Heart right ventricle (tissue), 16 donors: ENCODE measurements around the gene NANP. TPM values are rescaled to one million over a fixed set of nuclear protein-coding genes. Genes with fewer than 3 reads are reported as not detected.
"Not testable (repeated sequence)": the region's sequence is repeated elsewhere in the genome, so short reads cannot be mapped to it uniquely, and the experiment has no call there.

Experiments used
- ATAC-seq, 8 donors: fragments of 200-7000 bp; cut with Tn5 transposase; one replicate each; pipeline ENCODE4 v1.9.1; 2020; ENCODE audit warnings: mild to moderate bottlenecking in 8 of 8, moderate library complexity in 8 of 8, moderate number of reproducible peaks in 1 of 8
- DNase-seq, 2 donors: peaks; one replicate each; pipeline ENCODE4 v3.0.0-alpha.2; 2020
- H3K27ac ChIP-seq, 10 donors: fragments of 200-600 bp; sonication (generic) in 2 of 10; one replicate each; pipeline versions ENCODE4 v1.5.0 to v1.8.0; 2020 to 2022; ENCODE audit warnings: mild to moderate bottlenecking in 3 of 10
- H3K27me3 ChIP-seq, 7 donors: fragments of 200-600 bp; one replicate each; pipeline ENCODE4 v1.8.0; 2021 to 2022; ENCODE audit warnings: mild to moderate bottlenecking in 2 of 7
- H3K36me3 ChIP-seq, 9 donors: fragments of 200-600 bp; sonication (generic) in 1 of 9; one replicate each; pipeline versions ENCODE4 v1.5.0 to v1.8.0; 2020 to 2022; ENCODE audit warnings: mild to moderate bottlenecking in 2 of 9
- H3K4me1 ChIP-seq, 9 donors: fragments of 200-600 bp; sonication (generic) in 1 of 9; one replicate each; pipeline versions ENCODE4 v1.5.0 to v1.8.0; 2020 to 2022; ENCODE audit warnings: mild to moderate bottlenecking in 4 of 9
- H3K4me3 ChIP-seq, 10 donors: fragments of 200-600 bp; sonication (generic) in 2 of 10; one replicate each; pipeline versions ENCODE4 v1.5.0 to v1.8.0; 2020 to 2022; ENCODE audit warnings: mild to moderate bottlenecking in 7 of 10, moderate library complexity in 2 of 10
- H3K9me3 ChIP-seq, 11 donors: fragments of 200-600 bp in 10 of 11; sonication (generic) in 2 of 11; one replicate each; pipeline versions ENCODE4 v1.5.0 to v1.8.0; 2013 to 2022; ENCODE audit warnings: mild to moderate bottlenecking in 2 of 11, control low read depth in 1 of 11, moderate library complexity in 1 of 11
- WGBS, 2 donors: extraction: QIAGEN DNeasy Blood & Tissue Kit; methylation state at CpG; one replicate each; pipeline ENCODE4 v1.1.7; 2013; ENCODE audit warnings: inconsistent platforms in 1 of 2; 5-methylcytosine and 5-hydroxymethylcytosine counted together
- intact Hi-C, 10 donors: fragments of 100-400 bp; cut with DNase I; formaldehyde crosslinking; loops; one replicate each; pipeline versions ENCODE4 v1.11.1 to v1.14.2; 2022
- polyA plus RNA-seq, 2 donors: library from polyadenylated mRNA; stranded (reverse); fragments of 200-250 nt; gene quantifications; one replicate each; pipeline ENCODE4 v1.2.3, GENCODE V29; 2013
- total RNA-seq, 10 donors: library from RNA; stranded (reverse); fragmentation: NEBNext Ultra II Directional in 3 of 10; extraction: Animal tissue kit (Norgen Biotek cat#: 25700) in 3 of 10; gene quantifications; one replicate each; pipeline versions ENCODE4 v1.2.1 to v1.2.4, GENCODE V29; 2021 to 2023
- TF ChIP-seq, protein P1 (sequence below), 9 donors: fragments of 200-600 bp; sonication (generic) in 2 of 9; IDR thresholded peaks; one replicate each; pipeline versions ENCODE4 v1.5.0 to v1.8.0; 2021 to 2022; ENCODE audit warnings: antibody characterized with exemption in 9 of 9, mild to moderate bottlenecking in 5 of 9, moderate library complexity in 1 of 9
- donor health status: Arrhythmogenic right ventricular cardiomyopathy.
- donor health status: ischemic (EF 13 %, LVEDD 7.1; RV severe dilation, severe dysfunction).
- donor health status: healthy with polysubstance abuse.
- donor health status: DM: no; HTN: yes; CAD: no.
- donor health status: DM: no; HTN: no; CAD: no.
- donor health status: ischemic (EF 25% LVEDD 6.9; RV normal size, moderate dysfunction).
- donor health status: ischemic (EF 25% LVEDD 5.7; RV mildly dilated, moderate dysfunction).
- donor health status: healthy.
- donor health status: DM: yes; HTN: yes; CAD: no.
- donor health status: Ischemic cardiomyopathy.
- donor health status: ischemic (EF 35%, LVEDD 5.7; RV mildly dilated, moderate dysfunction).
- donor health status: nonischemic (EF 11% LVEDD 7.7; RV severe dilation, severe dysfunction).
- donor health status: DM: yes; HTN: yes; CAD: no.
- donor health status: PGD.
- donor health status: ischemic (EF 29% LVEDD 5.4; RV normal size, mild dysfunction).
- donor health status: nonischemic (EF 23%, LVEDD 6.1; RV moderate dilation, normal function).

NANP gene
- total and polyA plus RNA-seq, 12 donors: 1.7 to 6.2 (median 2.9) TPM

- H3K4me1 ChIP-seq: no peaks in the 10 kb centered on the region
- intact Hi-C loops: no loop called here
- no peaks in the 10 kb centered on the region for H3K27me3 ChIP-seq
- WGBS, 2 donors: 69 to 72% methylated on average over 7 of the region's 7 CpGs
- TF ChIP-seq, protein P1, sequence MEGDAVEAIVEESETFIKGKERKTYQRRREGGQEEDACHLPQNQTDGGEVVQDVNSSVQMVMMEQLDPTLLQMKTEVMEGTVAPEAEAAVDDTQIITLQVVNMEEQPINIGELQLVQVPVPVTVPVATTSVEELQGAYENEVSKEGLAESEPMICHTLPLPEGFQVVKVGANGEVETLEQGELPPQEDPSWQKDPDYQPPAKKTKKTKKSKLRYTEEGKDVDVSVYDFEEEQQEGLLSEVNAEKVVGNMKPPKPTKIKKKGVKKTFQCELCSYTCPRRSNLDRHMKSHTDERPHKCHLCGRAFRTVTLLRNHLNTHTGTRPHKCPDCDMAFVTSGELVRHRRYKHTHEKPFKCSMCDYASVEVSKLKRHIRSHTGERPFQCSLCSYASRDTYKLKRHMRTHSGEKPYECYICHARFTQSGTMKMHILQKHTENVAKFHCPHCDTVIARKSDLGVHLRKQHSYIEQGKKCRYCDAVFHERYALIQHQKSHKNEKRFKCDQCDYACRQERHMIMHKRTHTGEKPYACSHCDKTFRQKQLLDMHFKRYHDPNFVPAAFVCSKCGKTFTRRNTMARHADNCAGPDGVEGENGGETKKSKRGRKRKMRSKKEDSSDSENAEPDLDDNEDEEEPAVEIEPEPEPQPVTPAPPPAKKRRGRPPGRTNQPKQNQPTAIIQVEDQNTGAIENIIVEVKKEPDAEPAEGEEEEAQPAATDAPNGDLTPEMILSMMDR (IDR thresholded peaks at IDR 0.05): no peak
- no peak overlapping the region for H3K4me3 ChIP-seq
- ATAC-seq: no peak
- DNase-seq: no peak
- no peaks in the 10 kb centered on the region for H3K36me3 ChIP-seq
- no peaks in the 10 kb centered on the region for H3K9me3 ChIP-seq
- H3K27ac ChIP-seq: no peak overlapping the region
Observed at GRCh38 chr20:25605148-25605547, 18.7 kb downstream of the NANP start.

- Histone ChIP-seq H3K4me1 (no peaks in the 10 kb centered on the region), H3K27ac (no peak overlapping the region), H3K27me3 (no peaks in the 10 kb centered on the region), H3K4me3 (no peak overlapping the region), H3K9me3 (no peaks in the 10 kb centered on the region), H3K36me3 (no peaks in the 10 kb centered on the region)
- no peak for DNase-seq
- 89 to 96% methylated on average over 9 of the region's 9 CpGs for WGBS, 2 donors
- intact Hi-C loops: no loop called here
- ATAC-seq: no peak
- TF ChIP-seq, protein P1 (IDR thresholded peaks at IDR 0.05): no peak
Observed at GRCh38 chr20:25604611-25605010, 19.2 kb downstream of the NANP start.

DNA sequence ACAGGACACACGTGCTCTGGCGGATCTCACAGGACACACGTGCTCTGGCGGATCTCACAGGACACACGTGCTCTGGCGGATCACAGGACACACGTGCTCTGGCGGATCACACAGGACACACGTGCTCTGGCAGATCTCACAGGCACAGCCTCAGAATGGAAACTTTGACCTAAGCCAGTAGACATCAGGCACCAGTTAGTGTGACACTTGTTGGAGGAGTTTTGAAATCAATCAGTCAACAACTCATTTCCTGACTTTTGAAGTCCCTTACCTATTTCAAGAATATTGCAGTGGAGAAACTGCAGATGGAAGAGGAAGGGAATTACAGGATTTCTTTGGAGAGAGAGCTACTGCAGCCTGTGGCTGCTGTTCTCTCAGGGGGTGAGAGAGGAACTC lies 20.9 kb downstream of the NANP start:
- H3K27ac ChIP-seq, DNase-seq, H3K4me1 ChIP-seq, H3K9me3 ChIP-seq, H3K36me3 ChIP-seq, H3K4me3 ChIP-seq, H3K27me3 ChIP-seq, ATAC-seq, intact Hi-C loops: not testable (repeated sequence)
- WGBS, 2 donors: 84 to 97% methylated on average over 5 to 9 of the region's 9 CpGs

DNA sequence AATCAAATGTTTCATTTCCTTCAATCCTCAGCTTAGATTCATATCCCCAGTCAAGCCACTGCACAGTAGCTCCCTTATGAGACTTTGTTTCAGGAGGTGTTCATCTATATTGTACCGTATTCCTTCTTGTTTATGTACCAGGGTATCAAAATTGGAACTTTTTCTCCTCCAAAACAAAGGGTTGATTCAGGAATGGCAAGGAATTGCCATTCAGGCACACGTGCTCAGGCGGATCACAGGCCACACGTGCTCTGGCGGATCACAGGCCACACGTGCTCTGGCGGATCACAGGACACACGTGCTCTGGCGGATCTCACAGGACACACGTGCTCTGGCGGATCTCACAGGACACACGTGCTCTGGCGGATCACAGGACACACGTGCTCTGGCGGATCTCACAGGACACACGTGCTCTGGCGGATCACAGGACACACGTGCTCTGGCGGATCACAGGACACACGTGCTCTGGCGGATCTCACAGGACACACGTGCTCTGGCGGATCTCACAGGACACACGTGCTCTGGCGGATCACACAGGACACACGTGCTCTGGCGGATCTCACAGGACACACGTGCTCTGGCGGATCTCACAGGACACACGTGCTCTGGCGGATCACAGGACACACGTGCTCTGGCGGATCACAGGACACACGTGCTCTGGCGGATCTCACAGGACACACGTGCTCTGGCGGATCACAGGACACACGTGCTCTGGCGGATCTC lies 21.5 kb downstream of the NANP start:
- H3K4me3 ChIP-seq, intact Hi-C loops, ATAC-seq, H3K27me3 ChIP-seq, H3K4me1 ChIP-seq, H3K9me3 ChIP-seq, H3K27ac ChIP-seq, H3K36me3 ChIP-seq, DNase-seq: not testable (repeated sequence)
- WGBS, 2 donors: 96 to 98% methylated on average over 36 of the region's 39 CpGs

DNA sequence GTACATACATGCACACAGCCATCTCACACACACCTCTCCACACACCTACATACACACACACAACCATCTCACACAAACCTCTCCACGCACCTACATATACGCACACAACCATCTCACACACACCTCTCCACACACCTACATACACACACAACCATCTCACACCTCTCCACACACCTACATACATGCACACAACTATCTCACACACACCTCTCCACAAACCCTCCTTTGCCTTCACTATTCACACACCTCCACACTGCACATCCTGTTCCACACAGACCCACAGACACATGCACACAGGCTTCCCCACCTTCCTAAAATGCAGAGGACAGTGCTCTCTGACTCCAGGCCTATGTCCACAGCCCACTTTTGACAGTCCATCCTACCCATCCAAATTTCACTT lies 22.2 kb downstream of the NANP start:
- Histone ChIP-seq H3K27ac (no peak overlapping the region), H3K4me3 (no peak overlapping the region), H3K27me3 (no peaks in the 10 kb centered on the region), H3K36me3 (no peaks in the 10 kb centered on the region), H3K9me3 (no peaks in the 10 kb centered on the region), H3K4me1 (no peaks in the 10 kb centered on the region)
- TF ChIP-seq, protein P1 (IDR thresholded peaks at IDR 0.05): no peak
- intact Hi-C loops: no loop called here
- 64 to 74% methylated on average over 2 of the region's 2 CpGs for WGBS, 2 donors
- ATAC-seq (no peak), DNase-seq (no peak)
